Heart left ventricle (tissue), 13 donors: Measurements from ENCODE around the gene RPA1.

Experiments used
- CTCF ChIP-seq, 12 donors: fragments of 200-600 bp; sonication (generic) in 4 of 12; IDR thresholded peaks; one replicate each; pipeline versions ENCODE4 v1.5.0 to v1.8.0; 2018 to 2022; ENCODE audit warnings: antibody characterized with exemption in 12 of 12, mild to moderate bottlenecking in 5 of 12
- POLR2A ChIP-seq, 2 donors: fragments of 450-650 bp; IDR thresholded peaks; one replicate each; pipeline ENCODE4 v1.6.1; 2017; ENCODE audit warnings: antibody characterized with exemption in 2 of 2, mild to moderate bottlenecking in 2 of 2, moderate library complexity in 2 of 2
- donor health status: ischemic (EF 13 %, LVEDD 7.1; RV severe dilation, severe dysfunction).
- donor health status: DM: no; HTN: yes; CAD: no.
- donor health status: DM: no; HTN: no; CAD: no.
- donor health status: ischemic (EF 25% LVEDD 6.9; RV normal size, moderate dysfunction).
- donor health status: ischemic (EF 25% LVEDD 5.7; RV mildly dilated, moderate dysfunction).
- donor health status: ischemic (EF 35%, LVEDD 5.7; RV mildly dilated, moderate dysfunction).
- donor health status: nonischemic (EF 11% LVEDD 7.7; RV severe dilation, severe dysfunction).
- donor health status: DM: yes; HTN: yes; CAD: no.
- donor health status: PGD.
- donor health status: ischemic (EF 29% LVEDD 5.4; RV normal size, mild dysfunction).
- donor health status: nonischemic (EF 23%, LVEDD 6.1; RV moderate dilation, normal function).

- TF ChIP-seq CTCF (IDR thresholded peaks at IDR 0.05): no peak
- TF ChIP-seq POLR2A (IDR thresholded peaks at IDR 0.05): no peak
These were observed 82.3 kb downstream of the RPA1 start for GRCh38 chr17:1912146-1912545.
